GM19324 (cell line): Measurements from ENCODE around the gene FGF19.

Experiments used
- ATAC-seq: cut with Tn5 transposase; IDR thresholded peaks from one replicate; pipeline ENCODE4 v1.9.1; 2021; ENCODE audit warnings: mild to moderate bottlenecking, moderate library complexity; ENCODE audit not compliant: unreplicated experiment, low FRiP score

Gene FGF19

GRCh38 chr11:69657911-69658625, 45.8 kb downstream of the FGF19 start:
- no peak for ATAC-seq

DNA sequence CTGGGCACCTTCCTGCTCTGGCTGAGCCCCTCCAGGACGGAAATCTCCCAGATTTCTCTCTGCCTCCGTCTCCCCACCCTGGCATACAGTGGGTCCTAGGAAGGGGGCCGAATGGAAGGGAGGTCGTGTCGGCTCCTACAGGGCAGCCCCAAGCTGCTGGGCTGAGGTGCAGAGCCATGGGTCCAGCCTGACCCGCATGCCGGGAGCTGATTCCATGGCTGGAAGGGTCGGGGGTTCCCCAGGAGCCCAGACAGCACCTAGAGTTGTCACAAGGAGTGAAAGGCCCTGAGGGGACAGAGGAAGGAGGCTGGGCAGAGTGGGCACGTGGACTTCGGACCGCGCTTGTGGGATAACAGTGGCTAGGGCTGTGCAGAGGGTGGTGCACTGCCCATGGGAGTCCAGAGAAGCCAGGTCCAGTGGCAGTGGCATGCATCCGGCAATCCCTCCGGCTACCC, 46.3 kb downstream of the FGF19 start:
- ATAC-seq, result no peak

DNA sequence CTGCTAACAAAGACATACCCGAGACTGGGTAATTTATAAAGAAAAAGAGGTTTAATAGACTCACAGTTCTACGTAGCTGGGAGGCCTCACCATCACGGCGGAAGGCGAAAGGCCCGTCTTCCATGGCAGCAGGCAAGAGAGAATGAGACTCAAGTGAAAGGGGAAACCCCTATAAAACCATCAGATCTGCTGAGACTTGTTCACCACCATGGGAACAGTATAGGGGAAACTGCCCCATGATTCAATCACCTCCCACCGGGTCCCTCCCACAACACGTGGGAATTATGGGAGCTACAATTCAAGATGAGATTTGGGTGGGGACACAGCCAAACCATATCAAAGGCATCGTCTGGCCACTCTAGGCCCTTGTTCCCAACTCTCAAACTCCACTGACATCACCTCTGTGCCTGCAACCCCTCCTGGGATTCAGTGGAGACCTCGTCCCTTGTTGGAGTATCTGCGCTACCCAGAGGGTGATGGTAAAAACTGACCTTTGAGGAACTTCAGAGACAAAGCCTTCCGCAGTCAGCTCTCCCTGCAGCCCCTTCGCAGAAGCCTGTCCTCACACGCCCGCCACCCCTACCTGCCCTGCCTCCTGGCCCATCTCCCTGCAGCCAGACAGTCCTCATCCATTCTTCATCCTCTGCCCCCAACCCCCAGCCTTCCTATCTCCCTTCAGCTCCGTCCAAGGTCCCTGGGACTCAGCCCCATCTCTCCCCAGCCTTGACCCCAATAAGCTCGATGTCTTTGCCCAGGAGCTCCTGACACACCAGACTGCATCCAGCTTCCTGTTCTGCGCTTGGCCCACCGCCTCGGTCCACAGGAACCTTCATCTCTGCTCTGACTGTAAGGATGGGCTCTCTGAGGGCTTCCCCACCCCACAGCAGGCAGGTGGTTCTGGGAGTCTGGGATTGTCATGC, 47.0 kb downstream of the FGF19 start:
- no peak for ATAC-seq

GRCh38 chr11:69655479-69656428, 48.1 kb downstream of the FGF19 start:
- no peak for ATAC-seq

DNA sequence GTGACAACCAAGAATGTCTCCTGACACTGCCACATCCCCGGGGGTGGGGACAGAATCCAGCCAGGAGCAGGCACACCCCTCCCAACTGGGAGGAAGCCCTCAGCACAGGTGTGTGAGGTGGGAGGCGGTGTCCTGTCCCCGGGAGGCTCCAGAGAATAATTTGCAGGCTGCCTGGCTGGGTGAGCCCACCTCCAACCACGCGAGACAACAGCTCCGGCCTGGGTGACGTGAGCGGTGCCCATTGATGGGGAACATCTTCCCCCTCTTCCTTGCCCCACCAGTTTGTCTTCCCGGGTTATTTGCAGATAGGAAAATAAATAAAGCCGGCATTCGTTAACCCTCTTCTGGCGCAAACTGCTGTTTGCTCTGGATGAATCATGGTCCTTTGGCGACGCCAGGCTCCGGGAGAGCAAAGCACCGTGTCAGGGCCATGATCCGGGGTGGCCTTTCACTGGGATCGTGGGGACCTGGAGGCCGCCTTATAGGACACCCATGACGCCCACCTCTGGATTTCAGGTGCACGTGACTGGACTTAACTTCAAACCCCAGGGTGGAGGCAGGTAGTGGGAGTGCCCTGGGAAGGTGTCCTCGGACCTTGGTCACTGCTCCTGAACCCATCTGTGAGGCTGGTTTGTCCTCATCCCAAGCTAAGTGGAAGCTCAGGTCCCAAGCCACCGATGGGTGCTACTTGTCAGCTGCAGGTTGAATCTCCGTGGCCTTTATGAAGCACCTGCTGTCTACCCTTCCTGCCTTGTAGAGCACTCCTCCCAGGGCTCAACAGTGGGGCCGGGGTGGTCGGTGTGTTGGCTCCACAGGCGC, 49.0 kb downstream of the FGF19 start:
- ATAC-seq, result no peak

GRCh38 chr11:69654001-69654659, 49.7 kb downstream of the FGF19 start:
- ATAC-seq, result no peak

DNA sequence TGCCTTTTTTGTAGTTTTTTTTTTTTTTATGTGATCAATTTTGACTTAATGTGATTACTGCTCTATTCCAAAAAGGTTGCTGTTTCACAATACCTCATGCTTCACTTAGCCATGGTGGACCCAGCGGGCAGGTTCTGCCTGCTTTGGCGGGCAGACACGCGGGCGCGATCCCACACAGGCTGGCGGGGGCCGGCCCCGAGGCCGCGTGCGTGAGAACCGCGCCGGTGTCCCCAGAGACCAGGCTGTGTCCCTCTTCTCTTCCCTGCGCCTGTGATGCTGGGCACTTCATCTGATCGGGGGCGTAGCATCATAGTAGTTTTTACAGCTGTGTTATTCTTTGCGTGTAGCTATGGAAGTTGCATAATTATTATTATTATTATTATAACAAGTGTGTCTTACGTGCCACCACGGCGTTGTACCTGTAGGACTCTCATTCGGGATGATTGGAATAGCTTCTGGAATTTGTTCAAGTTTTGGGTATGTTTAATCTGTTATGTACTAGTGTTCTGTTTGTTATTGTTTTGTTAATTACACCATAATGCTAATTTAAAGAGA, 50.3 kb downstream of the FGF19 start:
- no peak for ATAC-seq

DNA sequence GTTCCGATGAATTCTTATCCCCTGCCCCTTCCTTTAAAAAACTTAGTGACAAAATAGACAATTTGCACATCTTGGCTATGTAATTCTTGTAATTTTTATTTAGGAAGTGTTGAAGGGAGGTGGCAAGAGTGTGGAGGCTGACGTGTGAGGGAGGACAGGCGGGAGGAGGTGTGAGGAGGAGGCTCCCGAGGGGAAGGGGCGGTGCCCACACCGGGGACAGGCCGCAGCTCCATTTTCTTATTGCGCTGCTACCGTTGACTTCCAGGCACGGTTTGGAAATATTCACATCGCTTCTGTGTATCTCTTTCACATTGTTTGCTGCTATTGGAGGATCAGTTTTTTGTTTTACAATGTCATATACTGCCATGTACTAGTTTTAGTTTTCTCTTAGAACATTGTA, 50.8 kb downstream of the FGF19 start:
- no peak for ATAC-seq

DNA sequence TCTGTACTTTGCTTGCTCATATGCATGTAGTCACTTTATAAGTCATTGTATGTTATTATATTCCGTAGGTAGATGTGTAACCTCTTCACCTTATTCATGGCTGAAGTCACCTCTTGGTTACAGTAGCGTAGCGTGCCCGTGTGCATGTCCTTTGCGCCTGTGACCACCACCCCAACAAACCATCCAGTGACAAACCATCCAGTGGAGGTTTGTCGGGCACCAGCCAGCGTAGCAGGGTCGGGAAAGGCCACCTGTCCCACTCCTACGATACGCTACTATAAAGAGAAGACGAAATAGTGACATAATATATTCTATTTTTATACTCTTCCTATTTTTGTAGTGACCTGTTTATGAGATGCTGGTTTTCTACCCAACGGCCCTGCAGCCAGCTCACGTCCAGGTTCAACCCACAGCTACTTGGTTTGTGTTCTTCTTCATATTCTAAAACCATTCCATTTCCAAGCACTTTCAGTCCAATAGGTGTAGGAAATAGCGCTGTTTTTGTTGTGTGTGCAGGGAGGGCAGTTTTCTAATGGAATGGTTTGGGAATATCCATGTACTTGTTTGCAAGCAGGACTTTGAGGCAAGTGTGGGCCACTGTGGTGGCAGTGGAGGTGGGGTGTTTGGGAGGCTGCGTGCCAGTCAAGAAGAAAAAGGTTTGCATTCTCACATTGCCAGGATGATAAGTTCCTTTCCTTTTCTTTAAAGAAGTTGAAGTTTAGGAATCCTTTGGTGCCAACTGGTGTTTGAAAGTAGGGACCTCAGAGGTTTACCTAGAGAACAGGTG, 51.8 kb downstream of the FGF19 start:
- no peak for ATAC-seq

DNA sequence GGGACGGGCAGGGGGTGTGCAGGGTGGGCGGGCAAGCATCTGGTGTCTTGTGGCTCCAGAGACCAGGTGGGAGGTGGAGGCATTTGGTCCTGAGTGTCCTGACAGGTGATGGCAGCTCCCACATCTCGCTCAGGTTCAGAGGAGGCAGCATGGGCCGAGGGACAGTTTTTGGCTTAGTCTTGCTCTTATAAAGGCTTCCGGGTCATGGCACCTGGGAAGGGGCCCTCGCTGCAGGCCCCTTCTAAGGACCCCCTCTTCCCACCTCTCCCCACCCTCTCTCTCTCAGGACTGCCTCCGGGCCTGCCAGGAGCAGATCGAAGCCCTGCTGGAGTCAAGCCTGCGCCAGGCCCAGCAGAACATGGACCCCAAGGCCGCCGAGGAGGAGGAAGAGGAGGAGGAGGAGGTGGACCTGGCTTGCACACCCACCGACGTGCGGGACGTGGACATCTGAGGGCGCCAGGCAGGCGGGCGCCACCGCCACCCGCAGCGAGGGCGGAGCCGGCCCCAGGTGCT, 52.9 kb downstream of the FGF19 start:
- no peak for ATAC-seq

GRCh38 chr11:69650081-69650831, 53.6 kb downstream of the FGF19 start:
- no peak for ATAC-seq

DNA sequence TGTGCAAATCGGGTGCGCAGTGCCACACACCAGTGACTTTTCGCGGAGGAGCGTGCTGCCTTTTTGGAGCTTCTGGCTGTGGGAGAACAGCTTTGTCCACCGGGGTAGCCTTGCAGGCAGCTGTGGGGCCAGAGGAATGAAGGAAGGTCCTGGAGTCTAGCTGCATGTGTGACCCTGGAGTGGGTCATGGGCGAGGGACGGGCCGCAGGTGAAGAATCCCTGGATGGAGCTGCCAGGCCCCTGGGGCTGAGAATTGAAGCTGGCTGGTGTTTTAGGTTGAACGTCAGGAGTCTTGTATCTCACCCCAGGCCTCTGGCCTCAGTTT, 54.3 kb downstream of the FGF19 start:
- ATAC-seq, result no peak

DNA sequence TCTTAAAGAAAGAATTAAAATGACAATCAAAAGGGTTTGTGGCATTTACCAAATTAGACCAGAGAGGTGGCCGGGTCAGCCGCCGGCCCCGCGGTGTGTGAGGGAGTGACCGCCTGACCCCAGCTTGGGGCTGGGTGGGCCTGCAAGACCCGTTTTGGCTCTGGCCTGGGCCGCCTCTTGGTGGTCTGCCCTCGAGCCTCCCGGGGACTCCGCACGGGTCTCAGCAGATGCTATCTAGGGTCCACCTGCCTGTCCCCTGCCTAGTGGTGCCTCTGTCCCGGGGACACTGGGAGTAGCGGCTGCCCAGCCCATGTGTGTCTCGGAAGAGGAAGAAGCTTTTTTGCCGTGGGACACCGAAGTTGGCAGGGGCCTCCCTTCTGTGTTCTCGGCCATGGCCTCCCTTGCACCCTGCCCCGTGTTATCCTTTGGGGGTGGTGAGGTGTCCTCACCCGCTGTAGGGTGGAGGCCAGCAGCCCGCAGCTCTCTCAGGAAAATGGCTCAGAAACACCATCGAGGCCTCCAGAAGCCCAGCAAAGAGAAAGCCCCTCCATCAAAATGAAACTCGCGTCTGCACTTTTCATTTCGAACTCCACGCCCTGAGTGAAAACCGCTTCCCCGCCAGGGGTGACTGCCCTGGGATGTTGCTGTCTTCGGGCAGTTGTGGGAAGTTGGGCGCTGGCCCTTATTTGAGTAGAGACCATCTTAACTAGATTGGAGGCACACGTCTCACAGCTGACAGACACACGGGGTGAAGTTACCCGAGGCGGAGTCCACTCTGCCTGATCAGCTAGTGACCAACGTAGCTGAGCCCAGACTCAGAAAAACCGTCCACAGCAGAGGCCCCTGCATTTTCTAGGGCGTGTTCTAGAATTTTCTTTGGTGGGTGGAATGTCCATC, 54.9 kb downstream of the FGF19 start:
- ATAC-seq, result no peak
